ENCODE data around the gene ATP11A.
"Not testable (repeated sequence)": the region's sequence is repeated elsewhere in the genome, so short reads cannot be mapped to it uniquely, and the experiment has no call there.

- TF ChIP-seq, protein P1, sequence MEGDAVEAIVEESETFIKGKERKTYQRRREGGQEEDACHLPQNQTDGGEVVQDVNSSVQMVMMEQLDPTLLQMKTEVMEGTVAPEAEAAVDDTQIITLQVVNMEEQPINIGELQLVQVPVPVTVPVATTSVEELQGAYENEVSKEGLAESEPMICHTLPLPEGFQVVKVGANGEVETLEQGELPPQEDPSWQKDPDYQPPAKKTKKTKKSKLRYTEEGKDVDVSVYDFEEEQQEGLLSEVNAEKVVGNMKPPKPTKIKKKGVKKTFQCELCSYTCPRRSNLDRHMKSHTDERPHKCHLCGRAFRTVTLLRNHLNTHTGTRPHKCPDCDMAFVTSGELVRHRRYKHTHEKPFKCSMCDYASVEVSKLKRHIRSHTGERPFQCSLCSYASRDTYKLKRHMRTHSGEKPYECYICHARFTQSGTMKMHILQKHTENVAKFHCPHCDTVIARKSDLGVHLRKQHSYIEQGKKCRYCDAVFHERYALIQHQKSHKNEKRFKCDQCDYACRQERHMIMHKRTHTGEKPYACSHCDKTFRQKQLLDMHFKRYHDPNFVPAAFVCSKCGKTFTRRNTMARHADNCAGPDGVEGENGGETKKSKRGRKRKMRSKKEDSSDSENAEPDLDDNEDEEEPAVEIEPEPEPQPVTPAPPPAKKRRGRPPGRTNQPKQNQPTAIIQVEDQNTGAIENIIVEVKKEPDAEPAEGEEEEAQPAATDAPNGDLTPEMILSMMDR (IDR thresholded peaks at IDR 0.05) = not testable (repeated sequence)
- not testable (repeated sequence) for TF ChIP-seq POLR2A (IDR thresholded peaks at IDR 0.05)
Observed at GRCh38 chr13:112841303-112842015, 151.6 kb downstream of the ATP11A start.
